Right renal cortex interstitium (tissue), 3 donors: ENCODE results near the gene CDKAL1. TPM values are rescaled to one million over a fixed set of nuclear protein-coding genes. Genes with fewer than 3 reads are reported as not detected.

Experiments
- DNase-seq, 3 donors: peaks; one replicate each; pipeline ENCODE4 v3.0.0-alpha.2; 2013; ENCODE audit warnings: low read depth in 3 of 3, low spot score in 2 of 3
- polyA plus RNA-seq, 3 donors: library from polyadenylated mRNA; unstranded; fragments of 120-200 nt; gene quantifications; one replicate each; pipeline ENCODE4 v1.2.1, GENCODE V29; 2013; ENCODE audit not compliant: insufficient read length in 3 of 3

CDKAL1 gene
- polyA plus RNA-seq, 3 donors = 18.4 to 19.6 (median 19.6) TPM

GRCh38 chr6:21118216-21118780, 584.0 kb downstream of the CDKAL1 start:
- no peak for DNase-seq

GRCh38 chr6:21121636-21122136, 587.4 kb downstream of the CDKAL1 start:
- no peak for DNase-seq

GRCh38 chr6:21123507-21124436, 589.5 kb downstream of the CDKAL1 start:
- DNase-seq = no peak

- no peak for DNase-seq
Measured at GRCh38 chr6:21128601-21129000, 594.3 kb downstream of the CDKAL1 start.

GRCh38 chr6:21131406-21131805, 597.1 kb downstream of the CDKAL1 start:
- DNase-seq = no peak

- DNase-seq = no peak
Measured at GRCh38 chr6:21132446-21132845, 598.2 kb downstream of the CDKAL1 start.

- DNase-seq = no peak
Measured at GRCh38 chr6:21132856-21133838, 598.9 kb downstream of the CDKAL1 start.

GRCh38 chr6:21133901-21134300, 599.6 kb downstream of the CDKAL1 start:
- DNase-seq = no peak

- no peak for DNase-seq
Measured at GRCh38 chr6:21134356-21134755, 600.1 kb downstream of the CDKAL1 start.

- DNase-seq = no peak
Measured at GRCh38 chr6:21135484-21136013, 601.3 kb downstream of the CDKAL1 start.

- DNase-seq = no peak
Measured at GRCh38 chr6:21137700-21138335, 603.6 kb downstream of the CDKAL1 start.

- DNase-seq = no peak
Measured at GRCh38 chr6:21138336-21139069, 604.2 kb downstream of the CDKAL1 start.

- no peak for DNase-seq
Measured at GRCh38 chr6:21140966-21141365, 606.7 kb downstream of the CDKAL1 start.

GRCh38 chr6:21141616-21142303, 607.5 kb downstream of the CDKAL1 start:
- DNase-seq = no peak

GRCh38 chr6:21142741-21143140, 608.5 kb downstream of the CDKAL1 start:
- no peak for DNase-seq

- DNase-seq = no peak
Measured at GRCh38 chr6:21143645-21144044, 609.4 kb downstream of the CDKAL1 start.

GRCh38 chr6:21144928-21145327, 610.7 kb downstream of the CDKAL1 start:
- no peak for DNase-seq

- no peak for DNase-seq
Measured at GRCh38 chr6:21147995-21148394, 613.7 kb downstream of the CDKAL1 start.

- DNase-seq = no peak
Measured at GRCh38 chr6:21149470-21149869, 615.2 kb downstream of the CDKAL1 start.
